CD4-positive, alpha-beta T cell treated with Interleukin-10 for 1 hour (primary cell): ENCODE data around the gene GDF7.

Experiments
- DNase-seq: peaks from one replicate; pipeline ENCODE4 v3.0.0-alpha.2; 2020

Gene GDF7

DNA sequence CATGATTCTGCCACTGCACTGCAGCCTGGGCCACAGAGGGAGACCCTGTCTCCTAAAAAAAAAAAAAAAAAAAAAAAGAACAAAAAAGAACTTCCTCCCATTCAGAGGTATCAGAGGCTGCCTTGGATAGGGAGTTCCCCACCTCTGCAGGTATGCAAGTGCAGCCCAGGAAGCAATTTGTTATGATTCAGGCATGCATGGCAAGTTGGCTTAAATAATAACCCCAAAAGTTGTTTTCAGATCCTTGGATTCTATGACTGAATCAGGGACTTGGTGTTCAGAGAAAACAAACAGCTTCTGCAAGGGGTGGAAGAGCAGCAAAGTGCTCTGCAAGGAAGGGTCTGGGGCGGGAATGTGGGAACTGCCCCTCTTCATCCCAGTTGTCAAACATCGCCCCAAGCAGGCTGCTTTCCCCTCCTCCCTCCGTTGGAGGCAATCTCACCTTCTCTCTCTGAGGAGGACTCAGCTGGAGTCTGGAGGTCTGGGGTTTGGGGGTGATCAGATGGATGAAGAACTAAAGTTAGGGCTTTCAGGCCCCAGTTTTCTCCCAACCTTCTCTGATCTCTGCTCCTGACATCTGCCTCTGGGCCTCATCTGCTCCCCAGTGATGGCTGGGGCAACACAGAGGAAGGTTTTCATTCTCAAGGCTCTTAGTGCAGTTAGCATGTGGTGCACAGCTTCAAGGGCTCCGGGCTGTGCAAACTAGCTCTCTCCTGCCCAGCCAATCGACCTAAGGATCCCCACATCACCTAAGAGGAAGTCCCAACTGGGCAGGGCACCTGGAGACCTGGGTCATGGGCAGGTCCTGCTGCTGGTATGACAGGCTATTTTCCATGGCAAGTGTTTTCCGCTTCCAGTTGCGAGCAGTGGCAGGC, 3.5 kb upstream of the GDF7 start:
- no peak for DNase-seq

- DNase-seq, result no peak
Observed at GRCh38 chr2:20664071-20664390, 2.9 kb upstream of the GDF7 start.

GRCh38 chr2:20664431-20665242, 2.3 kb upstream of the GDF7 start:
- no peak for DNase-seq

DNA sequence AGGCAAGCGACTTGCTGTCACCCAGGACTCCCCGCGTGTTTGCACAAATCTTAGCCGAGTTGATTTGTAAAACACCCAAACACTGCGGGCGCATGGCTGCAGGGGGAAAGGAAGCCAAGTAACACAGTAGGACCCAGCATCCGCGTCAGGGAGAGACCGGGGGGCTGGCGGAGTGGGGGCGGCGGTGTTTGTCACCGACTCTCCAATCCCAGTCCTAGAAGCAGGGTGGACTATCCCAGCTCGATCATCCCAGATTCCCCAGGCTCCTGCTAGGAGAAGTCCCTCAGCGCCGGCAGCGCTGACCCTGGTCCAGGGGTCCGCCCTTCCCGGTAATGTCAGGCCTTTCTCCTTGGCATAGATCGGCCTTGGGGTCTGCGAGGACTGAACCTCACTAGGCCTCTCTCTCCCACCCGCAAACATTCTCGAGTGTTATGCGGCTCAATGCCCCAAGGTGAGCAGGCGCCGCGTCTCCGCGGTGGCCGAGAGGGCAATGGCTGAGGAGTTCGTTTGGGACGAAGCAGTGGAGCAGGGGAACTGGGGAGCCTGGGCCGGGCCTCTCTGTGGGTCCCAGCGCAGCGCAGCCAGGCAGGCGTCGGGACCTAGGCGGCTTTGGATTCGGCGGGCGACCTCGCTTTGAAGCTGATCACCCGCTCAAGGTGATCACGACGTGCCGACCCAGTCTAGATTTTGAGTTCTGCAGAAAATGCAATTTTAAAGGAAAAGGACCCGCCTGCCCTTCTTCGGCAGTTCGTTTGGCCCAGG, 1.5 kb upstream of the GDF7 start:
- no peak for DNase-seq

DNA sequence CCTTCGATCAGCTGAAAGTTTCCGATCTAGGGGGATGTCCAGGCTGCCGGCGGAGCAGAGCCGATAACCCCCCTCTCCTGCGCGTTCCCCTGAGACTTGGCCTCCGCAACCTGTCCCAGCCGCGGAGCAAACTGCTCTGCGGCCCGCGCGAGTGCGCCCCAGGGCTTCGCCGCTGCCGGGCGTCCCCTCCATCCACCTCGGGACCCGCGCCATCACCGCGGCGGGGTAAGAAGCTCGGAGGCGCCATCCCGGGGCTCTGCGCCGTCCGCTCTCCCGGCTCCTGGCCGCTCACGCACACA, 990 bp upstream of the GDF7 start:
- no peak for DNase-seq

DNA sequence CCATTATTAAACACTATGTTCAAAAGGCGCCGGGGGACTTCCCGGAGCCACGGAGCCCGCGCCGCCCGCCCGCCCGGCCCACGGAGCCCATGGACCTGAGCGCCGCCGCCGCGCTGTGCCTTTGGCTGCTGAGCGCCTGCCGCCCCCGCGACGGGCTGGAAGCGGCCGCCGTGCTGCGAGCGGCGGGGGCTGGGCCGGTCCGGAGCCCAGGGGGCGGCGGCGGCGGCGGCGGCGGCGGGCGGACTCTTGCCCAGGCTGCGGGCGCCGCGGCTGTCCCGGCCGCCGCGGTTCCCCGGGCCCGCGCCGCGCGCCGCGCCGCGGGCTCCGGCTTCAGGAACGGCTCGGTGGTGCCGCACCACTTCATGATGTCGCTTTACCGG, 197 bp downstream of the GDF7 start:
- DNase-seq, result no peak

DNA sequence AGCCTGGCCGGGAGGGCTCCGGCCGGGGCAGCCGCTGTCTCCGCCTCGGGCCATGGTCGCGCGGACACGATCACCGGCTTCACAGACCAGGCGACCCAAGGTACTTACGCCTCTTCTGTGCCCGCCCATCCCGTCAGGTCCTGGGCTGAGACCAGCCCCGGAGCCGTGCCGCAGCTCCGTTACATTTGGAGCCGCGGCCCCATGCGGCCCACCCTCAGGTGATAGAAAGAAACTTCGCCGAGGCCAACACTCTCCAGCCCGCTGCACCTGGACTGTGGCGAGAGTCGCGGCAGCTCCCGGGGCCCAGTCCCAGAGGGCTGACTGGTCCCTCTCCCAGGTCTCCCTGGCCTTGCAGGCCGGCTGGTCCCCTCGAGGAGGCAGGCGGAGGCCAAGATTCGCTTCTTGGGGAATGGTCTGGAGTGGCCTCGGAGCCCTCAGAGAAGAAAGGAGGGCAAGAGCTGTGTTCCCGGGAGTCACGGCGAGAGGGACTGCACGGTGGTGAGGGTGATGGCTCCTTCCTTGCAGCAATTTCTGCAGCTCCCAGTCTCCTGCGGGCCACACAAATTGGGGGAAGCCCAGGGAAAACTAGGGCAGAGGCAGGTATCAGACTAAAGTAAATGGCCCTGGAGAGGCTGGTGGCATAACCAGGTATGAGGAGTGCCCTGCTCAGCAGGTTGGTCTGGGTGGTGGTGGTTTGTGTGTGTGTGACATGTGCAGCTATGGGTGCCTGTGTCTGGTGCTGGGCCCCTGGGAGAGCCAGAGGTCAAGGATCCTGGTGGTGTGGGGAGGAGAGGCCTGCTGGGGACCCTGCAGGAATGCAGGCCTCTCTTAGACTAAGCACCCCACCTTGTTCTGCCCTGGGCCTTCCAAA, 822 bp downstream of the GDF7 start:
- DNase-seq, result no peak

- no peak for DNase-seq
Observed at GRCh38 chr2:20668451-20668850, 1.5 kb downstream of the GDF7 start.

- DNase-seq, result no peak
Observed at GRCh38 chr2:20668871-20669475, 2.0 kb downstream of the GDF7 start.

DNA sequence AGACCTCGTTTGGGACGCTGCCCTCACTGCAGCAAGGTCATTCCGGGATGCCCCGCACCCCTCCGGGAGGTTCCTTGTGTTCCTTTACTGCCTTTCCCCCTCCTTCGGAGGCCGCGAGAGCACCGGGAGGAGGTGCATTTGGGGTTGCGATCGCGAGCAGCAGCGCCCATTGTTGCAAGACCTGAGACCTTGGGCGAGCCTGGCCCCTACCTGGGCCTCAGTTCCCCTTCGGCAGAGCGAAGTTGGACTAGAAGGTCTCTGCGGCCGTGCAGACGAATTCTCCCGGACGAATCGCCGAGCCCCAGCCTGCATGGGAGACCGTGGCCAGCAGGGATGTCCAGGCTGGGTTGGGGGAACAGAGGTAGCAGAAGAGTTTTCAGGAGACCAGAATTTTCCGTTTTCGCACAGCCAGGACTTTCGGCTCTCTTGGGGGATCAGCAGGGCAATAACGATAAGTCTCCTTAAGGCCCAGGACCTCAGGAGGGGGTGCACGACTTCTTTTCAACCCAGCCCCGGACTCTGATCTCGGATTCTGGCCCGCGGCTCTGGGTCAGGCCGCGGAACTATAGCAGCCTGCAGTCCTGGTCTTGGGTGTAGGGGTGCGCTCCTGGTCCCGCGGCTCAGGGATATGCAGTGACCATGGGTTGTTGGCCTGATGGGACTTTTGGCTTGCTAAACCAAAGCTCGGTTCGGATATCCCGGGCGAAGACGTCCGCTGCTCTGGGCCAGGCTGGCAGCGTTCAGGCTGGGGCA, 2.8 kb downstream of the GDF7 start:
- no peak for DNase-seq

- DNase-seq, result no peak
Observed at GRCh38 chr2:20670315-20671035, 3.5 kb downstream of the GDF7 start.

GRCh38 chr2:20671036-20671735, 4.2 kb downstream of the GDF7 start:
- DNase-seq, result no peak

- no peak for DNase-seq
Observed at GRCh38 chr2:20671736-20672080, 4.8 kb downstream of the GDF7 start.

DNA sequence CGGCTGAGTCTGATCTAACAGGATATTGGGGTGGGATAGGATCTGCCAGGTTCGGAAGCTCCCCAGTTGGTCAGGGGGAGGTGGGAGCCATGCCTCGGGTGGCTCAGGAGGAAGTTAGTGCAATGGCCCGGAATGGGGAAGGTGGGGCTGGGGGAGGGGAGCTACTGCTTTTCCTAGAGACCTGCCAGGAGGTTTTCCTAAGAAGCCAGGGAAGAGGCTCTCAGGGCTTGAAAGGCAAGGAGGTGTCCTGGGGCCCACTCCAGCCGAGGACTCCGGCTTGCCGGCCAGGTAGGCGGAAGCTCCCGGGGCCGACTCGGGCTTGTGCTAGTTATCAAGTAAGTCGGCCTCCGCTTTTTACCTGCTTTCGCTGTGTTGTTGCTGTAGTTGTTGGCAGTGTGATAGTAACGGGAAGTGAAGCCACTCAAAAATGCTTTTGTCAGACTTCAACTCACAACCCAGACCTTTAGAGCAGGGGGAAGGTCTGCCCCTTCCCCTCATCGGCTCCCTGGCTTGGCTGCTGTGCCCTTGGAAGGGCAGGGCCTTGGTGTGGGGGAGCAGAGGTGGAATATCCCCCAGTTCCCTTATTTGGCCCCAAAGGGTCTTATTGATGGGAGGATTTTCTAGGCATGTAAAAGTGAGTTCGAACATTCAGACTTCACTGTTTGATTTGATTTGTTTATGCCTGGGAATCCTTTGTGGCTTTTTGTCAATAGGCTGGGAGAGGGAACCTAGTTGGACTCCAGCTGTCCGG, 5.4 kb downstream of the GDF7 start:
- no peak for DNase-seq

GRCh38 chr2:20673686-20674308, 6.9 kb downstream of the GDF7 start:
- no peak for DNase-seq

DNA sequence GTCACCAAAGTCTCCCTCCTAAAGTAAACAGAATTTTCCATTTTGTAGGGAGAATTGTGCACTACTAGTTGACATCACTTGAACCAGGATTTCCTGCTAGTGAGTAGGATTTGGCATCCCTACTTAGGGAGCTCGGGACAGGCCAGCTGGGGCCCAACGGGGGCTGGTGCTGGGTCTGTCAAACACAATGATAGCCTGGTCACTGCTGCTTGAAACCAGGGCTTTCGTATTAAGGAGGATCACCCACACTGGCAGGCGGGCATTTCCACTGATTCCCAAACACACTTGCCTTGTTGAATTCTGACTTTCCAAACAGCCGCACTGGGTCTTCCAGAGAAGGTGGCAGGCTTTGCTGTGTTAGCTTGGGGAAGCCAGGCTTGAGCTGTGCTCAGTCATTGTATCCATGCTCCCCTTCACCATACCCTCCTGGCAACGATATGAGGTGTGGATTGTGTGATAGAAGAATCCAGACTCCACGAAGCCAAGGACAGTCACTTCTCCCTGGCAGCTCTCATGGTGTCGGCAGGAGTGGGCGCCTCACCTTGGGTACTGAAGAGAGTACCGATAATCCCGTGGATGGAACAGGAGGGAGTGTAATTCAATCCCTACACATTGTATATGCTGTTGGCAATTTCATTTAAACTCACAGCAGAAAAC, 7.5 kb downstream of the GDF7 start:
- DNase-seq, result no peak

- DNase-seq, result no peak
Observed at GRCh38 chr2:20674974-20675679, 8.2 kb downstream of the GDF7 start.
